Suprapubic skin (tissue), 4 donors: ENCODE data around the gene MIPEP.

Experiments used
- CTCF ChIP-seq, 2 donors: fragments of 200-600 bp in 1 of 2; fragments of 450-650 bp in 1 of 2; sonication (generic) in 1 of 2; IDR thresholded peaks; one replicate each; pipeline ENCODE4 v1.5.1; 2016 to 2019; ENCODE audit warnings: antibody characterized with exemption in 2 of 2, mild to moderate bottlenecking in 1 of 2, moderate library complexity in 1 of 2
- POLR2A ChIP-seq, 2 donors: fragments of 450-650 bp; IDR thresholded peaks; one replicate each; pipeline ENCODE4 v1.6.1; 2017; ENCODE audit warnings: antibody characterized with exemption in 2 of 2, mild to moderate bottlenecking in 2 of 2, moderate library complexity in 2 of 2
- POLR2AphosphoS5 ChIP-seq, 3 donors: sonication (generic); formaldehyde crosslinking; IDR thresholded peaks; one replicate each; pipeline ENCODE4 v1.6.1; 2017; ENCODE audit warnings: antibody characterized with exemption in 3 of 3

GRCh38 chr13:23923031-23923430, 33.8 kb upstream of the MIPEP start:
- no peak for TF ChIP-seq CTCF (IDR thresholded peaks at IDR 0.05)
- no peak for TF ChIP-seq POLR2A (IDR thresholded peaks at IDR 0.05)
- no peak for TF ChIP-seq POLR2AphosphoS5 (IDR thresholded peaks at IDR 0.05)
